GM04504 (cell line): ENCODE measurements around the gene KRTAP10-2.

Source experiments
- DNase-seq: peaks from one replicate; pipeline ENCODE4 v3.0.0-alpha.2; 2012; ENCODE audit warnings: low read depth

Gene KRTAP10-2

GRCh38 chr21:44539991-44540666, 11.2 kb downstream of the KRTAP10-2 start, which contains the start of gene KRTAP10-1:
KRTAP10-1 (minus strand) TSS chr21:44540195; CDS start chr21:44540150, 45 bp downstream.
- no peak for DNase-seq

- DNase-seq, result no peak
Observed at GRCh38 chr21:44539046-44539445, 12.3 kb downstream of the KRTAP10-2 start.

GRCh38 chr21:44537930-44538911, 13.1 kb downstream of the KRTAP10-2 start:
- no peak for DNase-seq

- no peak for DNase-seq
Observed at GRCh38 chr21:44535963-44536362, 15.3 kb downstream of the KRTAP10-2 start.

GRCh38 chr21:44534688-44535087, 16.6 kb downstream of the KRTAP10-2 start:
- no peak for DNase-seq

GRCh38 chr21:44533891-44534627, 17.2 kb downstream of the KRTAP10-2 start:
- no peak for DNase-seq

GRCh38 chr21:44533121-44533890, 18.0 kb downstream of the KRTAP10-2 start:
- DNase-seq, result no peak

- DNase-seq, result no peak
Observed at GRCh38 chr21:44532712-44533111, 18.6 kb downstream of the KRTAP10-2 start.

GRCh38 chr21:44531606-44532564, 19.4 kb downstream of the KRTAP10-2 start:
- DNase-seq, result no peak

- no peak for DNase-seq
Observed at GRCh38 chr21:44530903-44531605, 20.3 kb downstream of the KRTAP10-2 start.

- no peak for DNase-seq
Observed at GRCh38 chr21:44530221-44530902, 20.9 kb downstream of the KRTAP10-2 start.

- no peak for DNase-seq
Observed at GRCh38 chr21:44529503-44530125, 21.7 kb downstream of the KRTAP10-2 start.

GRCh38 chr21:44529011-44529421, 22.3 kb downstream of the KRTAP10-2 start:
- DNase-seq, result no peak

- DNase-seq, result no peak
Observed at GRCh38 chr21:44528634-44528995, 22.7 kb downstream of the KRTAP10-2 start.

- no peak for DNase-seq
Observed at GRCh38 chr21:44527983-44528633, 23.2 kb downstream of the KRTAP10-2 start.

GRCh38 chr21:44527156-44527982, 23.9 kb downstream of the KRTAP10-2 start:
- no peak for DNase-seq
